NCI-H1417 treated with DMSO at 0.1 percent for 48 hours (cell line): ENCODE data around the gene PLOD2.

ENCODE experiments used
- DNase-seq: peaks from one replicate; lab custom pipeline; 2025; lab: John Stamatoyannopoulos, UW

PLOD2 gene

DNA sequence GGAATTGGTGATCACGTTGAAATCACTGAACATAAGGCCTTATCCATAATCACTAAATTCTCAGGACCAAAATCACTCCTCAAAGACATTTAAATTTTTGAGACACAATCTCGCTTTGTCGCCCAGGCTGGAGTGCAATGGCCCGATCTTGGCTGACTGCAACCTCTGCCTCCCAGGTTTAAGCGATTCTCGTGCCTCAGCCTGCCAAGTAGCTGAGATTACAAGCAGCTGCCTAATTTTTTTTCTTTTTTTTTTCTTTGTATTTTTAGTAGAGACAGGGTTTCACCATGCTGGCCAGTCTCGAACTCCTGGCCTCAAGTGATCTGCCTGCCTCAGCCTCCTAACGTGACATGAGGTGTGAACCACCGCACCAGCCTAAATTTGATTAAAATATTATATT is 61.7 kb downstream of the PLOD2 start:
- no peak for DNase-seq

DNA sequence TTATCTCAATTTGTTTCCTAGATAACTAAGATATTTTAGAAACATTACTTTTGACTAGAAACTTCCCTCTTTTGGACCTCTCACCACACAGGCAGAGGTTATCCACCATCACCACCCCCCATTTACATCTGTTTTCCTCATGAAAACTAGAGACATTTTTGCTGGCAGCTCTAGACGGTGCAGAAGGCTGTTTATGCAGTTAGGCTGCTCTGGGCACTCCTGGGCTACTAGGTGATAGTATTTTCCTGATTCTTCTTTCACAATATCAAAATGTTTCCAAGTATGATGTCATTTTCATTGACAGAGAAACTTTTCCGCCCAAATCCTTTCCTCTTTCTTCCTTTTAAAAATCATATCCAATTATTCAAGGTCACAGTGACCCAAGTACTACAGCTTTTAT is 67.1 kb downstream of the PLOD2 start:
- DNase-seq = no peak

DNA sequence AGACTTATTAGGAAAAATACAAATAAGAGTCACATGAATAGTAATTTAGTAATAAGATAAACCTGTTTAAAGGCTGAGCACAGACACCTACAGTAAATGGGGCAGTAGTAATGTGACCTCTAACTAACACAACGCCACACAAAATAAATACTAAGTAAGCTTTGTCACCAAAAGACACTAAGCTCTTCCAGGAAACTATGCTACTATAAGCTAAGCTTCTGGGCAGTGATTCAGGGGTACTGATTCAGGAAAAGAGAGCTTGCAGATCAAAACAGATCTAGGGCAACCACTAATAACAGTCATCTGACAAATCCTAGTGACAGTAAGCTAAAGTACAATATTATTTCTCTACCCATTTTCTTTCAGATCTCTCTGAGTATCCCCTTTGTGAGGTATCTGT is 68.8 kb downstream of the PLOD2 start:
- no peak for DNase-seq

DNA sequence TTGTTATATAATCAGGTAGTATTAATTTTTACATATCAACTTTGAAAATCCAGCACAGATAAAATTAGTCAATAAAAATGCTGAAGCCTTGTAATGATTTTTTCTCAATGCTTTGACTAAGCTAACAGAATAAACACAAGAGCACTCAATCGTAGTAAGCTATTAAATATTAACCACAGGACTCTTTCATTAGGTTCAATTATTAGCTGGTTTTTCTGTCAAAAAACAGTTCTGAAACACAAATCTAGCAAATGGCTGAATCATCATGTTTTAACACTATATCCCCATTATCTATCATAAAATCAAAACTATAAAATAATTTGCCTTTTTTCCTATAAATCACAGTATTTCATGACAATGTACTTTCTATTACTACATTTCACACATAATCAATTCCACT is 69.6 kb downstream of the PLOD2 start:
- no peak for DNase-seq

DNA sequence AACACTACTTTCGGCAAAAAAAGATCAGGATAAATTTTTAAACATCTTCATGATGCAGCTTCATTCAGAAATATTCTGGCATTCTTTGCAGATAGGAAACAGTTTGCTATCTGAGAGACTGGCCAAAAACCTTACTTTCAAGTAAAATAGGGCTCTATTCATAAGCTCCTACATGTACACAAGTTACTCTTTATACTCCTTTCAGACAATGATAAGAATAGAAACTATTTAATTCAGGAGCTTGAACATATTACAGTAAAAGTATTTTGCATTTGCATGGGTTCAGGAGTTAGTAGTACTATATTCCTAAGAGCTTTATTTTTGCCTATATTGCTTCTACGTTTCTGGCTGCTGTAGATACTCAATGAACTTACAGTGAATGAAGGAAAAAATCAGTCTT is 70.5 kb downstream of the PLOD2 start:
- DNase-seq = no peak

DNA sequence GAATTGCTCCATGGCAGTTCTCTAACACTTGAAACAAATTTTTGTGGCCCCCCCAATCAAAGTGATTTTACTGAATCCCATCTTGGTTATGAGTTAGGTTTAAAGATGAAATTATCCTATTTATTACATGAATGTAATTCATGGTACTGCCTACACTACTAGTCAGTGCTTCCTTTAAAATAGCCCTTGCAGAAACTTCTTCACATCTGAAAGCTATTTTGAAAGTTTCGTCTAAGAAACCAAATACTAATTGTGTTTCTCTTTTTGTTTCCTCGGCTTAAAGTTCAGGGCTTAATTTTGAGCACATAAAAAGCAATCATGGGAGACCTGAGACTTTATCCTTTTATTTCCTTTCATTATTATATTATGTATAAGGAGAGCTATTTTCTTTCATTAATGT is 72.1 kb downstream of the PLOD2 start:
- DNase-seq = no peak

DNA sequence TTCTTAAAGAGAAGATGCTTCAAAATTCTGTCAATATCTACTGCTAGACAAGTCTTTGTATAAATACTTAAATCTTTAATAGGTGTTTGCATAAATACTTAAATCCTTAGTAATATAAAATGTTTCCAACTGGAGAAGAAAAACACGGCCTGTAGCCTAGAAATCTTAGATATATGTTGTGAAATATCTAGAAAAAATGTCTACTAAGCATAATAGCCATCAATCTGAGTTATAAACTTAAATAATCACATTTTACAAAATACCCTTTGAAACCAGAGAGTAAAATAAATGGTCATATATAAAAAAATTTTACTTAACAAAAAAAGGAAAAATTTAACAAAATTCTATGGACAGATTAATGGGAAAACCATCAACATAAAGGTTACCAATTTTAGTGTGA is 73.9 kb downstream of the PLOD2 start:
- no peak for DNase-seq

DNA sequence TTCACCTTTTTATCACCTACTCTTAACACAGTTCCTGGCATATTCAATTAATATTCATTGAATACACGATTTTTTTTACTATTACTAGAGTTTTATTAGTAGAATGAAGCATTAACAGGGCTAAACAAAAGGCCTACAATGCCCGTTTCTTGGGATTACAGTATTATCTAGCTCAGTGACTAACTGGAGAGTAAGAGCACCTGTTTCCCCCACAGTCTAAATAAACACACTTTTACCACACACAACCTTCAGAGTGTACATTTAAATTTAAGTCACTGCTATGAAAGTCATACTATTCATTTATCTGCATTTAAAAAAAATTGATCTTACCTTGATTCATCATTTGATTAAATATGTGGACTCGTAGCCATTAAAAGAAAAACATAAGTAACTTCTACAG is 74.8 kb downstream of the PLOD2 start:
- DNase-seq = no peak

DNA sequence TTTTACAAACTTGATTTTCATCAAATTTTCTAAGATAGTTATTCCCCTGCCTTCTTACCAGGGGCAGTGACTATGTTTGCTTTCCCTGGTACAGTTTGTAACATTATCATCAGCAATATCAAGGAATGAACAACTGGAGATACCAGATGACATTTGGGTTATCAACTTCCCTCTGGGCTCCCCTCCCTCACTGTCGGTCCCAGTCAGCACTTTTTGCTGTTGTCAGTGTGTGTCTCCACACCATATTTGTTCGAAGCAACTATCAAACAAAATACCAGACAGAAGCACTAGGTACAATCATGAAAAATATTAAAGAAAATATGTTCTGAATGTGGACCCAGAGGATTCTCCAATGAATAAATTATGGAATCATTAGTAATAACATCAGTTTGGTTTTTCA is 75.3 kb downstream of the PLOD2 start:
- DNase-seq = no peak

DNA sequence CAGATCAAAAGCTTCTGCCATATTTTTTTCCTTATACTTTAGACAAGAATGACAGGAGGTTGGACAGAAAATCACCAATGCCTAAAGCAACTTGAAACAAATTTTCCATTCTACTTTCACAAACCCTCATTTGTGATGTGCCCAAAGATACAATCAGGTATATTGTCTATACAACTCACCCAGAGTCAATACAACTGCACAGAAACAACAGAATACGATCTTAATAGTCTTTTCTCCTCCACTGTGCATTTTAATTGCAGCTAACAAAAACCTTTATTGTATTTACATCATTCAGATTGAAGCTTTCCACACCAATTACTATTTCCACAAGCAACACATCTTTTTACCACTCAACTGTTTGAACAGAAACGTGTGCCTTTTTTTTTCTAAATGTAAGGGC is 80.4 kb downstream of the PLOD2 start:
- DNase-seq = no peak

DNA sequence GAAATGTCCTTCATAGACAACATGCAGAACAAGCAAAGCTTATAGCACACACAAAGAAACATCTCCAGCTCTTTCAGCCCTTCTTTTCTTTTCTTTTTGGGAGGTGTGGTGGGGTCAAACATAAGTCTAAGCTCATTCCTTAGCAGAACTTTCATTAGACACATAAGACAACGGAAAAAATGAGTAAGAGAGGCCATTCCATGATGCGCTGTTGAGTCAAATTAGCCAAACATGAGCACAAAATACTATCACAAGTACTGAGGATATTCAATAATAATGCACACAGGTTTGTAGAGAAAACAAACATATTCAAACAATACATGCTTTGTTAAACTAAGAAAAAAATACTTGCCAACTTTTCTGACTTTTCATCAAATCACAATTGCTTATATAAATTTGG is 83.0 kb downstream of the PLOD2 start:
- no peak for DNase-seq

DNA sequence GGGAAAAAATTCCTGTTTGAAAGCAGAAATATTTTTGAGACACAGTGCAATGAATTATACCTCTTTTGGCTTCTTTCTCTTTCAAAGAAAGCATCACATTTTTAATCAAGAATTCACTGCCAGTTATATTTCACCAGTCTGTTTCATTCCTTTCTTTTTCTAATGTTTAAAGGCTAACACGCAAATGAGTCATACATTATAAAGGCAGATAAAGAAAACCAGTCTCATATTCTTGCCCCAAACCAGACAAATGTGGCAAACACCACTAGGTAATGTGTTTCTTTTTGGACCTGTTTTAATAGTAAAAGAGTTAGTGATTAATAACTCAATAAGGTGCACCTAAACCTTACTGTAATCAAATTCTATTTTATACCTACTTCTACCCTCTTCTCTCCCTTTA is 83.8 kb downstream of the PLOD2 start:
- no peak for DNase-seq

DNA sequence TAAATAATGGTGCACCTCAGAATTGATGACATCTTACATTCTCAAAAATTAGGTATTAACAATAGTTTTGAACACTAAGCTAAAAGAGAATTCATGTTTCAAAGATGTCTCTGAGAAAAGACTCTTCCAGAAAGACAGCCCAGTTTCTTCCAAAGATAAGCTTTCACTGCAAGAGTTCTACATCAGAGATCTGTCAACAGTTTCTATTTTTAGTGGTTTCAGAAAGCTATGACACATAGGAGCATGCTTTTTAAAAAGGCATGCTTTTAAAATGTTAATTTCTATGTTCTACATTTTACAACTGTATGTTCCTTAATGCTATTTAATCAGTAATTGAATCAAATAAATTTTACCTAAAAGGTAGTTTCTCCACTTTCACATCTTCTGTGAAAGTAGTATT is 88.2 kb downstream of the PLOD2 start:
- DNase-seq = no peak

DNA sequence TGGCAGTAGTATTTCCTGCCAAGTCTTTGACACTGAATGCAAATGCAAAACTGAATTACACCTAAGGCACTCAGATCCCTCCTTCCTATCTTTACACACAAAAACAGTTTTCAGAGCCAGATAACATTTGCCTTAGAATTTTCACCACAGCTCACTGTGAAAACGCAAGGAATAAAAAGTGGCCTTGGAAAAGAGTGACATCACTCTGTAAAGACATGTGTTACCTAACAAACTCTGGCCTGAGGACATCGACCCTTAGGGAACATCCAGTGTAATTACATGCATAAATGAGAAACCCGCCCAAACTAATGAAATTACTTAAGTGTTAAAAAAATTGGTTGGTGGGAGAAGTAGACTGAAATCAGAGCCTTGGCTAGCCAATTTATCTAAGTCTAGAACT is 88.9 kb downstream of the PLOD2 start:
- no peak for DNase-seq

DNA sequence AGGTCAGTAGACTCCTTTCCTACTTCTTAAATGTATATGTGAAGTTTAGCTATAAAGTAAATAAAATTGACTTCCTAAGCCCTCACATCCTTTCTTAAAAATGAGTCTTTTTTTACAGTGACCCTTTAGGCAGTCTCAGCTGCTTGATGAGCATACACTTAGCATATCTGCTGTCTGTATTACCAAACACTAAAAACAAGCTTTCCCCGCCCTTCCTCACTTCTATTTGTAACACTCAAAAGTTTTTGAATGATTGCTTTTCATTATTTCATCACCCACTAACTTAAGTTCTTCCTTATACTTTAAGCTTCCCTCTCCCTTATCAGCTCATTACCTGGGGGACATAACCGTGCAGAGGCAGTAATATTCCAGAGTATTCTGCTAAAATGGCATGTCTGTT is 89.4 kb downstream of the PLOD2 start:
- no peak for DNase-seq

DNA sequence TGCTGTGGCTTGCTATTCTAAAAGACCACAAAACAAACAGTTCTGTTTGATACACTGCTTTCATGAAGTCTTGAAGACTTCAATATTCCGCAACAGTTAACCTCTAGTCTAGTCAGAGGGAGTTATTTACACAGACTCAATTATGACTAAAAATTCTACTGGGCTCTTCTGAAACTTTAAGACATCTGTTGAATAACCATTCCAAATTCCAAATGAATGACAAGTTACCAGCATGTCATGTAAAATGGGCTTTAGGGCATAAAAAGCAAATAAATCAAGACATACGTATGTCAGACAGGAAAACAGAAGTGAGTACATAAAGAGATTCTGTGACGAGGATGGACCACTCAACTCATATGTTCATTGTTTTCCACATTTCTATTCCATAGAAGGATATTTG is 93.9 kb downstream of the PLOD2 start:
- DNase-seq = no peak

DNA sequence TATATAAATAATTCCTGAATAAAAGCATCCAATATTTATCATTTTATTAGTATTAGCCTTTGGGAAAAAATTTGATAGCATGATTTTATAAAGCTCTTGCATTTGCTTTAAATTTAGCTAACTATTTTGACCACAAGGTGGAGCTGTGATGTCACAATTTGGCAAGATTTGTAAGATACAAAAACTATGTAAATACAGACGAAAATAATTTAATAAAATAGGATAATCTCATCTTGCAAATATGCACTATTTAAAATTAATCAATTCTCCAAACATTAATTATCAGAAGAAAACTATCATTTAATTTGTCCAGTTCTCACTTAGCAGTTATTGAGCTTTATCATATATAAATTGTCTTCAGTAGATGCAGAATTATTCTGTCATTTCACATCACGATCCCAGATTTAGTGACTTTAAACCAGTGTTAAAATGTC is 95.4 kb downstream of the PLOD2 start:
- no peak for DNase-seq

DNA sequence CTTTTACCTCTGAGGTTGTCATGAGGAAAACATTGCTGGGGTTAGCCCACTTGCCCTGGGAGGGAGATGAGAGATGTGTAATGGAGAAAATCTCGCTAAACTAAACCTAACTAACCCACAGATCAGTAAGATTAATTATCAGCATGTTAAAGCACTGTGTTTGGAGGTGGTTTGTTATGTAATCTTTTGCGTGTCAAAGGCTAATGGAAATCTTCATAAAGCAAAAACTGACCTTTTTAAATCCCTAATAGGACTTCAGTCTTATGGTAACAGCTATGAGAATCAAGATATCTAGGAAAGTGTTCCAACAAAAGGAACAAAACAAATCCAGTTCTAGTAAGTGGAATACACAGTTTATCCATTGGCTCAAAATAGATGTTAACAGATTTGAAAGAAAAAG is 102.7 kb downstream of the PLOD2 start:
- DNase-seq = no peak

DNA sequence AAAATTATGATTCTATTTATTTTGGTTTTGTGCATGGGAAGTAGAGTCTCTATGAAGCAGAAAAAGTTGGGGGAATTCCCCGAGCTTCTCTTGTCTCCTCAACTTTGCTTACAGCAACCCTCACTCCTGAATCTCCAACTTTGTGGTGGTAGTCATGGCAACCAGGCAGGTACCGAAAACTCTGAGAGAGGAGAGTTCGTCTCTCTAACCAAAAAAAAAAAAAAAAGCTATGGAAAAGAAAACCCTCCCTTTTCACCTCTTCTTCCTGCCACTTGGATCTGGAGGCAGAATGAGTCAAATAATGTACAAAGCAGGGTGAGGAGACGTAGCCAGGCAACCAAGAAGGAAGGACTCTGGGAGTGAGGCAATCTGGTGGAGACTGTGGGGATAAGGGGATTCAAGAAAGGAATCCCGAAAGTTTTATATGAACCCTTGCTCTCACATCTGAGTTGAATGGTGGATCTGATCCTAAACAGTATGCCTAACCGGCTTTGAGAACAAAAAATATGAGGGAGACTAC is 108.1 kb downstream of the PLOD2 start:
- no peak for DNase-seq

DNA sequence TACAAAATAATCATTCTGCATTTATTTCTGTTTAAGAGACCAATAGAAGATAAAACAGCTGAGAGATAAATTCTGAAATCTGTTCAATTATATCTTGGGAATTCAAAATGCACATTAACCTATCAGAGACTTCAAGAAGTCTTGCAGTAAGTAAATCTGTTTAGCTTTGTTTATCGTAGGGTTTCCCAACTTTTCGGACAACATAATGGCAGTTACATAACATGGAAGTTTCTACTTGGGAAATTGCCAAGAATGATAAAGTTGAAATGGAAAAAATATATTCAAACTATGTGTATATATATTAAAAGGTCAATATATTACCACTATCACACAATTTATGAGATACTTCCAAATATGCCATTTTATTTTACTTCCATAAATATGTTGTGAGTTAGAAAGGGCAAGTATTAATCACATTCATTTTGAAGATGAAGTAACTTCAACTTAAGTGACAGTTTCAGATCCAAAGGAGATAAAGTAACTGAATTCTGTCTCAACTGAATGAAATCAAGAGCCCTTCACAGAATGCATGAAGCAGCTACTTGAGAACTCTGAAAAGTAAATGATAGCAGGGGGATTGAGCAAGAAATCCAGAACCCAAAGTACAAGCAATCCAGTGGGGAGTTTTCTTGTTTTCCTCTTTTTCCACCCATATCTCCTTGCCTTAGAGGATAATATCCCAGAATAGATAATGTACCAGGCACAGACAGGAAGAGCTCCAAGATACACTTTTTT is 108.8 kb downstream of the PLOD2 start:
- DNase-seq = no peak

DNA sequence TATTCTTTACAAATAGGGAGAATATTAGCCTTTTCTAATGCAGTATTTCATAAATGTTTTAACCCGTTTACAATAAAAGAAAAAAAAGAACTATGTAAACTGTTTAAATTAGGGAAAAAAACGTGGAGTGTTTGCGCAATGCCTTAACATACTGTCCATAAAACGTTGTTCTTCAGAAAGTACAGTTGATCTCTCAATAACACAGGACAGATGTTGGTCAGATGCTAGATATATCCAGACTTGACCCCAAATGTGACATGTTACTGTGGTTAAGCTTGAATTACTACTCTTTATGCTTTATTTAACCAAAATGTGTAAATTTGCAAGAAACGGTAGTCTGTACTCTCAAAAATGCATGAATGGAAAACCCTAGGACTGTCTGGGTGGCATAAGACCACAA is 110.3 kb downstream of the PLOD2 start:
- no peak for DNase-seq

DNA sequence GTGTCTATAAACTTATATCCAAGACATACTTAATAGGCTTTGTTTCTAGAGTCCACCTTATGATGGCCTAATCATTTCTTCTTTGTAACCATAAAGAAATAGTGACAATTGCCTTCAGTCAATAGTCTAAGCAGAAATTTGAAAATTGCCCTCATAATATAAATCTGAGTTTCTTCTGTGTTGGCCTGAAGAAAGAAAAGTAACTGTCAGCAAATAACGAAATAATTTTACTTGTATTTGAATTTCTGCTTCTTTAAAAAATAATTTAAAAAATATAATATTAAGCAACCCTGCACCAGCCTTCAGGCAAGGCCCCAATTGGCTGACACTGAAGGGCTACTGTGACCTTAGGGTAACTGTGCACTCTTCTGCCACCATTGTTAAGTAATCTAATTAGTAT is 113.5 kb downstream of the PLOD2 start:
- no peak for DNase-seq

DNA sequence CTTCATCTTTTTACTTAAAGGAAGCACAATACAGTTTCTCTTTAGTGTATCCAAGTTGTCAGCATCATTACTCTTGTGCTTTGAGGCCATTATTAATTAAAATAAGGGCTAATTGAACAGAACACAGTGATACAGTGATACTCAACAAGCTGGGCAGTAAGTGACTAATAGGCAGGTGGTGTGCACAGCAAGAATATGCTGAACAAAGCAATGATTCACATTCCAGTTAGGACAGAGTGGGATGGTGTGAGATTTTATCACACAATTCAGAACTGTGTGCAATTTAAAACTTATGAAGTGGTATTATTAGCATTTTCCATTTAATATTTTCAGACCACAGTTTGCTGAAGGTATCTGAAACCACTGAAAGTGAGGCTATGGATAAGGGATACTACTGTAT is 116.9 kb downstream of the PLOD2 start:
- no peak for DNase-seq

DNA sequence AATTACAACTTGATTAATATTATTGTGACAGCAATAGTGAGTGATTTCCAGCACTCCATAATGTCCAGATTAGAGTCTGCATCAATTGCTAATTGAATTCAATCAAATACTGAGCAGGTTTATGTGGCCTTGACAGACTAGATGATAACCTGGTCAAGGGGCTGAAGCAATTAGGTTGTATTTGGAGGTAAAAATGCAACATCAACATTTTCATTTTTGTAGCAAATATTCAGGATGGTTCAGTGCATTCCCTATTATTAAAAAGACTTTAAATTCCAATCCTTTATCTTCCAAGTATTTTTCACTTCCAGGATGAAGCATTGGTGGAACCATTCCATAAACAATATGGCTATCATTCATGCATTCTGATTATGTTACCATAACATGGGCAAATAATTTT is 120.4 kb downstream of the PLOD2 start:
- DNase-seq = no peak
